Osteoblast (primary cell): ENCODE results near the gene UBQLN1. TPM values are rescaled to one million over a fixed set of nuclear protein-coding genes. Genes with fewer than 3 reads are reported as not detected.

Experiments used
- DNase-seq: peaks from one replicate; pipeline ENCODE4 v3.0.0; 2011; ENCODE audit warnings: low spot score, mixed read lengths; ENCODE audit not compliant: insufficient read length; ENCODE audit errors: missing footprints
- H2AFZ ChIP-seq: 2 replicates; pipeline ENCODE4 v1.6.0; 2011; ENCODE audit warnings: mild to moderate bottlenecking, low read length
- H3K27ac ChIP-seq: 2 replicates; pipeline ENCODE4 v1.5.1; 2011; ENCODE audit warnings: mild to moderate bottlenecking, low read depth, low read length, moderate library complexity
- H3K27me3 ChIP-seq: 2 replicates; pipeline ENCODE4 v1.6.0; 2012; ENCODE audit warnings: mild to moderate bottlenecking, control low read depth, inconsistent platforms, low read length, moderate library complexity; ENCODE audit not compliant: insufficient read depth
- H3K36me3 ChIP-seq: 2 replicates; pipeline ENCODE4 v1.5.1; 2011; ENCODE audit warnings: mild to moderate bottlenecking, low read length, control low read depth, moderate library complexity; ENCODE audit not compliant: insufficient read depth
- H3K4me1 ChIP-seq: 2 replicates; pipeline ENCODE4 v1.5.1; 2011; ENCODE audit warnings: mild to moderate bottlenecking, low read length, control low read depth, moderate library complexity; ENCODE audit not compliant: insufficient read depth
- H3K4me2 ChIP-seq: 2 replicates; pipeline ENCODE4 v1.6.0; 2011; ENCODE audit warnings: mild to moderate bottlenecking, low read length; ENCODE audit not compliant: insufficient read depth
- H3K4me3 ChIP-seq: fragments of 200-600 bp; sonication (generic); 3 replicates; pipeline ENCODE4 v1.5.1; 2012; ENCODE audit warnings: mild to moderate bottlenecking, low read length, inconsistent platforms; ENCODE audit not compliant: insufficient read depth
- H3K79me2 ChIP-seq: 2 replicates; pipeline ENCODE4 v1.6.0; 2012; ENCODE audit warnings: mild to moderate bottlenecking, low read length, control low read depth, inconsistent platforms; ENCODE audit not compliant: insufficient read depth
- H3K9me3 ChIP-seq: 2 replicates; pipeline ENCODE4 v1.5.1; 2011; ENCODE audit warnings: low read depth, low read length, control low read depth
- H4K20me1 ChIP-seq: 2 replicates; pipeline ENCODE4 v1.6.0; 2012; ENCODE audit warnings: mild to moderate bottlenecking, low read length, control low read depth; ENCODE audit not compliant: insufficient read depth
- CTCF ChIP-seq: IDR thresholded peaks from 2 replicates; pipeline ENCODE4 v1.5.1; 2011; ENCODE audit warnings: mild to moderate bottlenecking, low read depth, low read length, moderate library complexity; ENCODE audit errors: extremely low read depth
- total RNA-seq: library from RNA; depleted of rRNA; stranded (reverse); fragments of >200 nt; gene quantifications from 2 replicates; pipeline ENCODE4 v1.2.3, GENCODE V29; 2012

The UBQLN1 gene
- total RNA-seq, 1 donor: 117 TPM

- no peak for DNase-seq
- H4K20me1 ChIP-seq: no peaks in the 10 kb centered on the region
- H3K9me3 ChIP-seq: no peaks in the 10 kb centered on the region
- H3K4me3 ChIP-seq: no peak overlapping the region
- no peak for TF ChIP-seq CTCF
- no peaks in the 10 kb centered on the region for H3K27me3 ChIP-seq
- H3K79me2 ChIP-seq: no peaks in the 10 kb centered on the region
- H3K4me1 ChIP-seq: no peaks in the 10 kb centered on the region
- H3K36me3 ChIP-seq: no peaks in the 10 kb centered on the region
- H3K27ac ChIP-seq: no peak overlapping the region
- no peak overlapping the region for H3K4me2 ChIP-seq
- no peak overlapping the region for H2AFZ ChIP-seq
These were observed 68.5 kb downstream of the UBQLN1 start for GRCh38 chr9:83639266-83639665.

- Histone ChIP-seq H3K36me3 (no peaks in the 10 kb centered on the region), H2AFZ (no peak overlapping the region), H3K27ac (no peak overlapping the region), H3K9me3 (no peaks in the 10 kb centered on the region), H3K4me3 (no peak overlapping the region), H3K4me1 (no peaks in the 10 kb centered on the region), H3K79me2 (no peaks in the 10 kb centered on the region), H3K4me2 (no peak overlapping the region), H4K20me1 (no peaks in the 10 kb centered on the region), H3K27me3 (no peaks in the 10 kb centered on the region)
- TF ChIP-seq CTCF: no peak
- no peak for DNase-seq
These were observed 70.4 kb downstream of the UBQLN1 start for GRCh38 chr9:83637389-83637788.

- no peak overlapping the region for H3K27ac ChIP-seq
- no peaks in the 10 kb centered on the region for H4K20me1 ChIP-seq
- no peak for TF ChIP-seq CTCF
- H2AFZ ChIP-seq: no peak overlapping the region
- no peak overlapping the region for H3K4me2 ChIP-seq
- H3K4me3 ChIP-seq: no peak overlapping the region
- DNase-seq: no peak
- H3K4me1 ChIP-seq: no peaks in the 10 kb centered on the region
- H3K27me3 ChIP-seq: no peaks in the 10 kb centered on the region
- H3K36me3 ChIP-seq: no peaks in the 10 kb centered on the region
- H3K9me3 ChIP-seq: no peaks in the 10 kb centered on the region
- H3K79me2 ChIP-seq: no peaks in the 10 kb centered on the region
These were observed 70.9 kb downstream of the UBQLN1 start for GRCh38 chr9:83636813-83637212.

GRCh38 chr9:83633676-83634075 is 74.1 kb downstream of the UBQLN1 start:
- Histone ChIP-seq H3K9me3 (no peaks in the 10 kb centered on the region), H4K20me1 (no peaks in the 10 kb centered on the region), H3K4me3 (no peak overlapping the region), H2AFZ (no peak overlapping the region), H3K79me2 (no peaks in the 10 kb centered on the region), H3K27me3 (no peaks in the 10 kb centered on the region), H3K36me3 (peaks cover 9% of the 10 kb centered on the region), H3K4me2 (no peak overlapping the region), H3K4me1 (no peaks in the 10 kb centered on the region), H3K27ac (no peak overlapping the region)
- TF ChIP-seq CTCF: no peak
- DNase-seq: no peak
